ENCODE measurements around the gene ZNF444. TPM values are rescaled to one million over a fixed set of nuclear protein-coding genes. Genes with fewer than 3 reads are reported as not detected.

Gene ZNF444
- total and polyA plus RNA-seq, 9 of the 15 experiments (the other 6 are each of a cell fraction or from before 2014, with no cell fraction given), result 0.39 to 40.0 (median 6.9) TPM

DNA sequence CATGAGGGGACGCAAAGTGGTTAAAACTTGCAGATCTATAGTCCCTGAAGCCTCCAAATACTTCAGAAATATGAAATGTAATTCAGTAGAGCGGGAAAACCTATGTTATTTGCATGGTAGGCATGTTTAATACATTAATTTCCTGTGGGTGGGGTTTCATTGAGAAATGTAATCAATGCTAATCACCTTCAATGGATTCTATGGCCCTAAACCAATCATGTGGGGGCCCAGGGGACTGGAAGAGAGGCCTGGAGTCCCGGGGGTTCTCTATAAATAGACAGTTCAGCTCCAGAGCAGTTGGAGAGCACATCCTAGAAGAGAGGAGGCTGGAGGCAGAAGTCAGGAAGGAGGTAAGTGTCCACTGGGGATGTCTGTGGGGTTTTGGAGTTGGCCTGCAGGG lies 60.9 kb downstream of the ZNF444 start, which contains the start of gene ZSCAN5C:
ZSCAN5C (plus strand) TSS at position 301 of the 400 bp plus-strand sequence. CDS start 3,641 bp downstream, outside the sequence.
- Histone ChIP-seq H2AFZ (ENCODE audit: low read depth, low read length) (no peak within 1 kb of the TSS), H3K4me1 (replicated peaks in 1 of 2; ENCODE audit: control insufficient read depth in 2 of 2, insufficient read depth in 2 of 2, low read length in 2 of 2) (no peaks in the 10 kb centered on the region), H3K27ac (ENCODE audit: extremely low read depth, low read depth, low read length) (no peak within 1 kb of the TSS), H3K9me3 (replicated peaks; ENCODE audit: control insufficient read depth, insufficient read depth, low read depth, low read length) (no peaks in the 10 kb centered on the region), H3K4me3 (no peak within 1 kb of the TSS), H3K27me3 (ENCODE audit: control insufficient read depth in 2 of 2, insufficient read depth in 2 of 2, low read length in 2 of 2) (peaks cover 7 to 16% of the 10 kb centered on the region in 2 experiments; a peak in 4 of 5 replicates), H3K9ac (ENCODE audit: insufficient read depth in 1 of 2, low read depth in 2 of 2, low read length in 2 of 2) (no peak within 1 kb of the TSS), H3K36me3 (ENCODE audit: control insufficient read depth, insufficient read depth, low read length) (no peaks in the 10 kb centered on the region), H4K20me1 (replicated peaks; ENCODE audit: control insufficient read depth, insufficient read depth, low read length) (no peaks in the 10 kb centered on the region), H3K9me1 (ENCODE audit: control insufficient read depth, insufficient read depth, low read length) (no peaks in the 10 kb centered on the region), H3K4me2 (ENCODE audit: insufficient read depth, low read length) (no peak within 1 kb of the TSS), H3K79me2 (ENCODE audit: control insufficient read depth, insufficient read depth, low read length) (no peaks in the 10 kb centered on the region)
- in situ Hi-C loops (cut with MboI) (no loop called here), intact Hi-C loops (cut with micrococcal nuclease) (no loop called here)
- 0% methylated on average over 3 of the region's 3 CpGs for WGBS (ENCODE audit: insufficient coverage, low coverage, missing lambda C conversion rate)
- ChIA-PET POLR2A (no interaction called here), CTCF (ENCODE audit: low intra/inter-chr PET ratio) (no interaction called here)
- FAIRE-seq, result no peak
- BruUV-seq (replicated peaks), result no TSS peak
- no peak for DNase-seq (ENCODE audit: extremely low read depth in 1 of 4, low spot score in 3 of 4)
- no peak for ATAC-seq
- TF ChIP-seq EZH2 (IDR thresholded peaks at IDR 0.05; ENCODE audit: borderline replicate concordance, low read depth, low read length), result no peak
- no peak for TF ChIP-seq ZC3H8 (IDR thresholded peaks at IDR 0.05)
- TF ChIP-seq CBX2 (IDR thresholded peaks at IDR 0.05; ENCODE audit: insufficient read depth, low read length, poor library complexity, severe bottlenecking), result no peak
- TF ChIP-seq, protein P1, sequence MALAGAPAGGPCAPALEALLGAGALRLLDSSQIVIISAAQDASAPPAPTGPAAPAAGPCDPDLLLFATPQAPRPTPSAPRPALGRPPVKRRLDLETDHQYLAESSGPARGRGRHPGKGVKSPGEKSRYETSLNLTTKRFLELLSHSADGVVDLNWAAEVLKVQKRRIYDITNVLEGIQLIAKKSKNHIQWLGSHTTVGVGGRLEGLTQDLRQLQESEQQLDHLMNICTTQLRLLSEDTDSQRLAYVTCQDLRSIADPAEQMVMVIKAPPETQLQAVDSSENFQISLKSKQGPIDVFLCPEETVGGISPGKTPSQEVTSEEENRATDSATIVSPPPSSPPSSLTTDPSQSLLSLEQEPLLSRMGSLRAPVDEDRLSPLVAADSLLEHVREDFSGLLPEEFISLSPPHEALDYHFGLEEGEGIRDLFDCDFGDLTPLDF (CRISPR knock-in tag; IDR thresholded peaks at IDR 0.05), result no peak
- TF ChIP-seq, protein P2, sequence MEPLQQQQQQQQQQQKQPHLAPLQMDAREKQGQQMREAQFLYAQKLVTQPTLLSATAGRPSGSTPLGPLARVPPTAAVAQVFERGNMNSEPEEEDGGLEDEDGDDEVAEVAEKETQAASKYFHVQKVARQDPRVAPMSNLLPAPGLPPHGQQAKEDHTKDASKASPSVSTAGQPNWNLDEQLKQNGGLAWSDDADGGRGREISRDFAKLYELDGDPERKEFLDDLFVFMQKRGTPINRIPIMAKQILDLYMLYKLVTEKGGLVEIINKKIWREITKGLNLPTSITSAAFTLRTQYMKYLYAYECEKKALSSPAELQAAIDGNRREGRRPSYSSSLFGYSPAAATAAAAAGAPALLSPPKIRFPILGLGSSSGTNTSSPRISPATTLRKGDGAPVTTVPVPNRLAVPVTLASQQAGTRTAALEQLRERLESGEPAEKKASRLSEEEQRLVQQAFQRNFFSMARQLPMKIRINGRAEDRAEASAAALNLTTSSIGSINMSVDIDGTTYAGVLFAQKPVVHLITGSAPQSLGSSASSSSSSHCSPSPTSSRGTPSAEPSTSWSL (CRISPR knock-in tag; IDR thresholded peaks at IDR 0.05; ENCODE audit: borderline replicate concordance), result no peak
- TF ChIP-seq HNRNPH1 (optimal IDR thresholded peaks at IDR 0.05; ENCODE audit: low read depth, low read length), result no peak
- TF ChIP-seq ZNF354B (CRISPR knock-in tag; IDR thresholded peaks at IDR 0.05), result no peak
- TF ChIP-seq, protein P3, sequence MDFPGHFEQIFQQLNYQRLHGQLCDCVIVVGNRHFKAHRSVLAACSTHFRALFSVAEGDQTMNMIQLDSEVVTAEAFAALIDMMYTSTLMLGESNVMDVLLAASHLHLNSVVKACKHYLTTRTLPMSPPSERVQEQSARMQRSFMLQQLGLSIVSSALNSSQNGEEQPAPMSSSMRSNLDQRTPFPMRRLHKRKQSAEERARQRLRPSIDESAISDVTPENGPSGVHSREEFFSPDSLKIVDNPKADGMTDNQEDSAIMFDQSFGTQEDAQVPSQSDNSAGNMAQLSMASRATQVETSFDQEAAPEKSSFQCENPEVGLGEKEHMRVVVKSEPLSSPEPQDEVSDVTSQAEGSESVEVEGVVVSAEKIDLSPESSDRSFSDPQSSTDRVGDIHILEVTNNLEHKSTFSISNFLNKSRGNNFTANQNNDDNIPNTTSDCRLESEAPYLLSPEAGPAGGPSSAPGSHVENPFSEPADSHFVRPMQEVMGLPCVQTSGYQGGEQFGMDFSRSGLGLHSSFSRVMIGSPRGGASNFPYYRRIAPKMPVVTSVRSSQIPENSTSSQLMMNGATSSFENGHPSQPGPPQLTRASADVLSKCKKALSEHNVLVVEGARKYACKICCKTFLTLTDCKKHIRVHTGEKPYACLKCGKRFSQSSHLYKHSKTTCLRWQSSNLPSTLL (IDR thresholded peaks at IDR 0.05), result no peak
- TF ChIP-seq HNRNPL (IDR thresholded peaks at IDR 0.05; ENCODE audit: low read depth, low read length), result no peak
- TF ChIP-seq, protein P4, sequence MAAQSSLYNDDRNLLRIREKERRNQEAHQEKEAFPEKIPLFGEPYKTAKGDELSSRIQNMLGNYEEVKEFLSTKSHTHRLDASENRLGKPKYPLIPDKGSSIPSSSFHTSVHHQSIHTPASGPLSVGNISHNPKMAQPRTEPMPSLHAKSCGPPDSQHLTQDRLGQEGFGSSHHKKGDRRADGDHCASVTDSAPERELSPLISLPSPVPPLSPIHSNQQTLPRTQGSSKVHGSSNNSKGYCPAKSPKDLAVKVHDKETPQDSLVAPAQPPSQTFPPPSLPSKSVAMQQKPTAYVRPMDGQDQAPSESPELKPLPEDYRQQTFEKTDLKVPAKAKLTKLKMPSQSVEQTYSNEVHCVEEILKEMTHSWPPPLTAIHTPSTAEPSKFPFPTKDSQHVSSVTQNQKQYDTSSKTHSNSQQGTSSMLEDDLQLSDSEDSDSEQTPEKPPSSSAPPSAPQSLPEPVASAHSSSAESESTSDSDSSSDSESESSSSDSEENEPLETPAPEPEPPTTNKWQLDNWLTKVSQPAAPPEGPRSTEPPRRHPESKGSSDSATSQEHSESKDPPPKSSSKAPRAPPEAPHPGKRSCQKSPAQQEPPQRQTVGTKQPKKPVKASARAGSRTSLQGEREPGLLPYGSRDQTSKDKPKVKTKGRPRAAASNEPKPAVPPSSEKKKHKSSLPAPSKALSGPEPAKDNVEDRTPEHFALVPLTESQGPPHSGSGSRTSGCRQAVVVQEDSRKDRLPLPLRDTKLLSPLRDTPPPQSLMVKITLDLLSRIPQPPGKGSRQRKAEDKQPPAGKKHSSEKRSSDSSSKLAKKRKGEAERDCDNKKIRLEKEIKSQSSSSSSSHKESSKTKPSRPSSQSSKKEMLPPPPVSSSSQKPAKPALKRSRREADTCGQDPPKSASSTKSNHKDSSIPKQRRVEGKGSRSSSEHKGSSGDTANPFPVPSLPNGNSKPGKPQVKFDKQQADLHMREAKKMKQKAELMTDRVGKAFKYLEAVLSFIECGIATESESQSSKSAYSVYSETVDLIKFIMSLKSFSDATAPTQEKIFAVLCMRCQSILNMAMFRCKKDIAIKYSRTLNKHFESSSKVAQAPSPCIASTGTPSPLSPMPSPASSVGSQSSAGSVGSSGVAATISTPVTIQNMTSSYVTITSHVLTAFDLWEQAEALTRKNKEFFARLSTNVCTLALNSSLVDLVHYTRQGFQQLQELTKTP (IDR thresholded peaks at IDR 0.05; ENCODE audit: low read depth in 1 of 2, partially characterized antibody in 2 of 2), result no peak
- TF ChIP-seq ZNF780A (CRISPR knock-in tag; IDR thresholded peaks at IDR 0.05), result no peak
- no peak for TF ChIP-seq ZNF764 (CRISPR knock-in tag; IDR thresholded peaks at IDR 0.05; ENCODE audit: low read depth)
- TF ChIP-seq ZNF217 (CRISPR knock-in tag; IDR thresholded peaks at IDR 0.05), result no peak
